Gastrocnemius medialis (tissue), 4 donors: ENCODE results near the gene RAD51B.

ENCODE experiments used
- CTCF ChIP-seq, 5 experiments: fragments of 450-650 bp in 3 of 5; fragments of 200-600 bp in 2 of 5; sonication (generic) in 2 of 5; IDR thresholded peaks in 4 of 5; conservative IDR thresholded peaks in 1 of 5; 1 replicate in 4 of 5; 2 replicates in 1 of 5; pipeline ENCODE4 v1.5.1; 2016 to 2019; ENCODE audit warnings: antibody characterized with exemption in 5 of 5, mild to moderate bottlenecking in 3 of 5, moderate library complexity in 3 of 5
- POLR2A ChIP-seq, 2 donors: fragments of 450-650 bp; IDR thresholded peaks; one replicate each; pipeline ENCODE4 v1.6.1; 2017; ENCODE audit warnings: antibody characterized with exemption in 2 of 2, mild to moderate bottlenecking in 2 of 2, moderate library complexity in 2 of 2

- TF ChIP-seq POLR2A (IDR thresholded peaks at IDR 0.05) = no peak
- no peak for TF ChIP-seq CTCF (IDR thresholded peaks at IDR 0.05 in 4 of 5, conservative IDR thresholded peaks at IDR 0.05 in 1 of 5)
These were observed 655.2 kb downstream of the RAD51B start for GRCh38 chr14:68474741-68475140.
